Neural cell (in vitro differentiated cells): ENCODE results near the gene FIBCD1. TPM values are rescaled to one million over a fixed set of nuclear protein-coding genes. Genes with fewer than 3 reads are reported as not detected.

ENCODE experiments used
- H2AFZ ChIP-seq: fragments of 200-600, 300-800 bp; sonication (generic), shearing (Covaris generic); 2 replicates; pipeline ENCODE4 v1.6.0; 2014; ENCODE audit warnings: low read depth, mild to moderate bottlenecking, antibody characterized with exemption, low read length, moderate library complexity
- H3F3A ChIP-seq: fragments of 200-600 bp; shearing (Covaris generic); 2 replicates; pipeline ENCODE4 v1.6.1; 2016; ENCODE audit warnings: mild to moderate bottlenecking, moderate library complexity, mixed read lengths, antibody characterized with exemption, low read length; ENCODE audit not compliant: insufficient read depth, poor library complexity, severe bottlenecking
- H3K27ac ChIP-seq: fragments of 200-600, 300-800 bp; sonication (generic), shearing (Covaris generic); 2 replicates; pipeline ENCODE4 v1.5.1; 2014; ENCODE audit warnings: mild to moderate bottlenecking, low read length, moderate library complexity
- H3K27me3 ChIP-seq: fragments of 300-800, 200-600 bp; sonication (generic), shearing (Covaris generic); 2 replicates; pipeline ENCODE4 v1.6.0; 2014; ENCODE audit warnings: mild to moderate bottlenecking, low read depth, low read length, moderate library complexity; ENCODE audit not compliant: insufficient read depth
- H3K36me3 ChIP-seq: fragments of 300-800, 200-600 bp; sonication (generic), shearing (Covaris generic); 2 replicates; pipeline ENCODE4 v1.5.1; 2014; ENCODE audit warnings: mild to moderate bottlenecking, antibody characterized with exemption, low read length, moderate library complexity; ENCODE audit not compliant: insufficient read depth
- H3K4me2 ChIP-seq: fragments of 300-800, 200-600 bp; sonication (generic), shearing (Covaris generic); 2 replicates; pipeline ENCODE4 v1.6.0; 2014; ENCODE audit warnings: mild to moderate bottlenecking, low read length
- H3K4me3 ChIP-seq: fragments of 300-800, 200-600 bp; sonication (generic), shearing (Covaris generic); 2 replicates; pipeline ENCODE4 v1.5.1; 2014; ENCODE audit warnings: mild to moderate bottlenecking, low read length, moderate library complexity
- H3K79me2 ChIP-seq: fragments of 200-600 bp; shearing (Covaris generic); replicated peaks from 2 replicates; pipeline ENCODE4 v1.6.0; 2014; ENCODE audit warnings: mild to moderate bottlenecking, low read length, moderate library complexity; ENCODE audit not compliant: insufficient read depth
- H3K9ac ChIP-seq: fragments of 300-800, 200-600 bp; sonication (generic), shearing (Covaris generic); 2 replicates; pipeline ENCODE4 v1.6.1; 2016; ENCODE audit warnings: mild to moderate bottlenecking, low read length, mixed read lengths
- H3K9me2 ChIP-seq: fragments of 200-600 bp; shearing (Covaris generic); 2 replicates; pipeline ENCODE4 v1.6.1; 2016; ENCODE audit warnings: mild to moderate bottlenecking, low read length, mixed read lengths; ENCODE audit not compliant: insufficient read depth
- H3K9me3 ChIP-seq: fragments of 200-600, 300-800 bp; sonication (generic), shearing (Covaris generic); 2 replicates; pipeline ENCODE4 v1.6.1; 2016; ENCODE audit warnings: mild to moderate bottlenecking, mixed run types, low read length, moderate library complexity, mixed read lengths
- H4K20me1 ChIP-seq: fragments of 200-600 bp; shearing (Covaris generic); 2 replicates; pipeline ENCODE4 v1.6.1; 2016; ENCODE audit warnings: mild to moderate bottlenecking, mixed run types; ENCODE audit not compliant: insufficient read depth
- EP300 ChIP-seq: fragments of 450-650 bp; conservative IDR thresholded peaks from 2 replicates; pipeline ENCODE4 v1.6.1; 2014; ENCODE audit warnings: antibody characterized with exemption, mild to moderate bottlenecking, moderate library complexity; ENCODE audit not compliant: poor library complexity, severe bottlenecking
- EZH2 ChIP-seq: fragments of 200-600, 300-800 bp; shearing (Covaris generic), sonication (generic); IDR thresholded peaks from 2 replicates; pipeline ENCODE4 v1.6.1; 2014; ENCODE audit warnings: antibody characterized with exemption, low read length, borderline replicate concordance, mild to moderate bottlenecking; ENCODE audit not compliant: insufficient read depth, poor library complexity, severe bottlenecking
- MXI1 ChIP-seq: fragments of 450-650 bp; conservative IDR thresholded peaks from 2 replicates; pipeline ENCODE4 v1.6.1; 2014; ENCODE audit warnings: antibody characterized with exemption, mild to moderate bottlenecking; ENCODE audit not compliant: poor library complexity, severe bottlenecking
- POLR2AphosphoS5 ChIP-seq: IDR thresholded peaks from 2 replicates; pipeline ENCODE4 v1.6.1; 2012
- RAD21 ChIP-seq: fragments of 450-650 bp; conservative IDR thresholded peaks from 2 replicates; pipeline ENCODE4 v1.6.1; 2014; ENCODE audit warnings: antibody characterized with exemption, mild to moderate bottlenecking, moderate library complexity
- SMC3 ChIP-seq: fragments of 450-650 bp; conservative IDR thresholded peaks from 2 replicates; pipeline ENCODE4 v1.6.1; 2014; ENCODE audit warnings: antibody characterized with exemption, mild to moderate bottlenecking, moderate library complexity; ENCODE audit not compliant: poor library complexity
- TAF1 ChIP-seq: IDR thresholded peaks from 2 replicates; pipeline ENCODE4 v1.6.1; 2012; ENCODE audit warnings: low read depth
- polyA plus RNA-seq: library from polyadenylated mRNA; depleted of rRNA; stranded (reverse); fragments of >200 nt; gene quantifications from 2 replicates; pipeline ENCODE4 v1.2.3, GENCODE V29; 2014
- TF ChIP-seq, protein P1 (sequence below): fragments of 450-650 bp; IDR thresholded peaks from 2 replicates; pipeline ENCODE4 v1.5.1; 2014; ENCODE audit warnings: antibody characterized with exemption, mild to moderate bottlenecking, moderate library complexity; ENCODE audit not compliant: poor library complexity, severe bottlenecking
- TF ChIP-seq, protein P2 (sequence below): IDR thresholded peaks from 2 replicates; pipeline ENCODE4 v1.6.1; 2012; ENCODE audit warnings: borderline replicate concordance

The FIBCD1 gene
- polyA plus RNA-seq, 1 donor from 2014 or later, result 2.7 TPM

DNA sequence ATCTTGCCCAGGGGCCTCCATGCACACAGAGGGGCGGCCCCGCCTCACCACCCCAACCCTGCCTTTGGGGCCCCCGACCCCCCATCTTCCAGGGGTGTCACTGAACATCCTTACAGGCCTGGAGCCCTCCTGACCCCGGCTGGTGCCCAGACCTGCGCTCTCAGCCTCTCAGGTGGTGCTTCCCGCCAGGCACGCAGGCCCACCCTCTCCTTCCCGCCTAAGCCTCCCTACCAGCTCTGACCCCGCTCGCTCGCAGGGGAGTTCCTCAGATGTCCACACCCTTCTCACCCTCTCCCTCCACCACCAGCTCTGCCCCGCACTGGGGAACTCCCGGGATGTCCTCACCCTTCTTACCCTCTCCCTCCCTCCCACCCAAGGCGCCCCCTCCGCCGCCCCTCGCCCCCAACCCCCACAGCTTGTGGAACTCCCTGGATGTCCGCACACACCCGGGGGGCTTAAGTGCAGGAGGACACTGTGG is 30.1 kb downstream of the FIBCD1 start:
- Histone ChIP-seq H3K36me3 (no peaks in the 10 kb centered on the region), H3K4me3 (no peak overlapping the region), H3K9me2 (no peaks in the 10 kb centered on the region), H3K79me2 (no peaks in the 10 kb centered on the region), H3K27ac (no peak overlapping the region), H4K20me1 (no peaks in the 10 kb centered on the region), H3K27me3 (no peaks in the 10 kb centered on the region), H3K4me2 (no peak overlapping the region), H3F3A (no peaks in the 10 kb centered on the region), H3K9ac (no peak overlapping the region), H2AFZ (no peak overlapping the region), H3K9me3 (no peaks in the 10 kb centered on the region)
- no peak for TF ChIP-seq RAD21

DNA sequence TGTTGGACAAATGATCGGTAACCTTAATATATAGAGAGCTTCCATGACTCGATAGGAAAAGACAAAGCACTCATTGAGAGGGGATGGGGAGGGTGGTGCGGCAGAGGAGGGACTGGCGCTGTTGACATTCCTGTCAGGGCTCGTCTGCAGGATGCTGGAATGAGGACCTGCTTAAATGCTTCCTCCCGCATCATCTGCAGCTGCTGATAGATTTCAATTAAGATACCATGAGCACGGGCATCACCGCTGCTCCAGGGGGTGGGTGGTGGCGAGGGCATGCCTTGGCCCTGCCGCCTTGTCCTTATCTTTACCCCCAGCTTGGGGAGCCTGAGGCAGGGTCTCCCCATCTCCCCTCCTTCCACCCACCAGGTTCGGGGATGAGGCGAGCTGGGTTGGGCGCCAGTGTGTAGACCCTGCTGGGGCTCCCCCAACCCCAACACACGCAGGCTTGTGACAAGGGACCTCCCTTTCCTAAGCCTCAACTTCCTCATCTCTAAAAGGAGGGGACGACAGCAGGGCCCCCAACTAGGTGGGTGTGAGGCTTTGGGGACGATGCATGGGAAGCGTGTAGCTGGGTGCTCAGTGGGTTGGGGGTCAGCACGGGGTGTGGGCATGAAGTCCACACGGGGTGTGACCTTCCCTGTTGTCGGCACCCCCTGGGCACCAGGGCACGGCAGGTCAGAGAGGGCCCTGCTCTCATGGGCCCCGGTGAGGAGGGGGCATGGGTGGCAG is 30.7 kb downstream of the FIBCD1 start:
- H3K27me3 ChIP-seq, result no peaks in the 10 kb centered on the region
- H3K79me2 ChIP-seq, result no peaks in the 10 kb centered on the region
- no peak overlapping the region for H3K27ac ChIP-seq
- no peak overlapping the region for H3K4me2 ChIP-seq
- H3K36me3 ChIP-seq, result no peaks in the 10 kb centered on the region
- TF ChIP-seq SMC3, result no peak
- no peak for TF ChIP-seq POLR2AphosphoS5
- TF ChIP-seq, protein P1, sequence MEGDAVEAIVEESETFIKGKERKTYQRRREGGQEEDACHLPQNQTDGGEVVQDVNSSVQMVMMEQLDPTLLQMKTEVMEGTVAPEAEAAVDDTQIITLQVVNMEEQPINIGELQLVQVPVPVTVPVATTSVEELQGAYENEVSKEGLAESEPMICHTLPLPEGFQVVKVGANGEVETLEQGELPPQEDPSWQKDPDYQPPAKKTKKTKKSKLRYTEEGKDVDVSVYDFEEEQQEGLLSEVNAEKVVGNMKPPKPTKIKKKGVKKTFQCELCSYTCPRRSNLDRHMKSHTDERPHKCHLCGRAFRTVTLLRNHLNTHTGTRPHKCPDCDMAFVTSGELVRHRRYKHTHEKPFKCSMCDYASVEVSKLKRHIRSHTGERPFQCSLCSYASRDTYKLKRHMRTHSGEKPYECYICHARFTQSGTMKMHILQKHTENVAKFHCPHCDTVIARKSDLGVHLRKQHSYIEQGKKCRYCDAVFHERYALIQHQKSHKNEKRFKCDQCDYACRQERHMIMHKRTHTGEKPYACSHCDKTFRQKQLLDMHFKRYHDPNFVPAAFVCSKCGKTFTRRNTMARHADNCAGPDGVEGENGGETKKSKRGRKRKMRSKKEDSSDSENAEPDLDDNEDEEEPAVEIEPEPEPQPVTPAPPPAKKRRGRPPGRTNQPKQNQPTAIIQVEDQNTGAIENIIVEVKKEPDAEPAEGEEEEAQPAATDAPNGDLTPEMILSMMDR, result no peak
- TF ChIP-seq MXI1, result no peak
- no peak for TF ChIP-seq RAD21
- TF ChIP-seq EZH2, result no peak
- TF ChIP-seq, protein P2, sequence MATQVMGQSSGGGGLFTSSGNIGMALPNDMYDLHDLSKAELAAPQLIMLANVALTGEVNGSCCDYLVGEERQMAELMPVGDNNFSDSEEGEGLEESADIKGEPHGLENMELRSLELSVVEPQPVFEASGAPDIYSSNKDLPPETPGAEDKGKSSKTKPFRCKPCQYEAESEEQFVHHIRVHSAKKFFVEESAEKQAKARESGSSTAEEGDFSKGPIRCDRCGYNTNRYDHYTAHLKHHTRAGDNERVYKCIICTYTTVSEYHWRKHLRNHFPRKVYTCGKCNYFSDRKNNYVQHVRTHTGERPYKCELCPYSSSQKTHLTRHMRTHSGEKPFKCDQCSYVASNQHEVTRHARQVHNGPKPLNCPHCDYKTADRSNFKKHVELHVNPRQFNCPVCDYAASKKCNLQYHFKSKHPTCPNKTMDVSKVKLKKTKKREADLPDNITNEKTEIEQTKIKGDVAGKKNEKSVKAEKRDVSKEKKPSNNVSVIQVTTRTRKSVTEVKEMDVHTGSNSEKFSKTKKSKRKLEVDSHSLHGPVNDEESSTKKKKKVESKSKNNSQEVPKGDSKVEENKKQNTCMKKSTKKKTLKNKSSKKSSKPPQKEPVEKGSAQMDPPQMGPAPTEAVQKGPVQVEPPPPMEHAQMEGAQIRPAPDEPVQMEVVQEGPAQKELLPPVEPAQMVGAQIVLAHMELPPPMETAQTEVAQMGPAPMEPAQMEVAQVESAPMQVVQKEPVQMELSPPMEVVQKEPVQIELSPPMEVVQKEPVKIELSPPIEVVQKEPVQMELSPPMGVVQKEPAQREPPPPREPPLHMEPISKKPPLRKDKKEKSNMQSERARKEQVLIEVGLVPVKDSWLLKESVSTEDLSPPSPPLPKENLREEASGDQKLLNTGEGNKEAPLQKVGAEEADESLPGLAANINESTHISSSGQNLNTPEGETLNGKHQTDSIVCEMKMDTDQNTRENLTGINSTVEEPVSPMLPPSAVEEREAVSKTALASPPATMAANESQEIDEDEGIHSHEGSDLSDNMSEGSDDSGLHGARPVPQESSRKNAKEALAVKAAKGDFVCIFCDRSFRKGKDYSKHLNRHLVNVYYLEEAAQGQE, result no peak
- no peak for TF ChIP-seq EP300
- no peak for TF ChIP-seq TAF1
- H3K4me3 ChIP-seq, result no peak overlapping the region
- H3F3A ChIP-seq, result no peaks in the 10 kb centered on the region
- no peak overlapping the region for H3K9ac ChIP-seq
- no peak overlapping the region for H2AFZ ChIP-seq
- H3K9me3 ChIP-seq, result no peaks in the 10 kb centered on the region
- no peaks in the 10 kb centered on the region for H4K20me1 ChIP-seq
- no peaks in the 10 kb centered on the region for H3K9me2 ChIP-seq
